Panc1 (cell line): ENCODE measurements around the gene KNSTRN. TPM values are rescaled to one million over a fixed set of nuclear protein-coding genes. Genes with fewer than 3 reads are reported as not detected.

Source experiments
- ATAC-seq: fragments of 200-7000 bp; cut with Tn5 transposase; 2 replicates; pipeline ENCODE4 v1.9.1; 2020; ENCODE audit warnings: mild to moderate bottlenecking, moderate library complexity
- BruUV-seq: library from RNA; stranded (reverse); fragments of 400-500 nt; replicated peaks from 2 replicates; lab custom pipeline; 2021; lab: Mats Ljungman, UMichigan
- CTCF ChIA-PET: fragments of 300-600 bp; sonication (Branson Sonifier 250); formaldehyde crosslinking; loops from one replicate; lab custom pipeline; 2022; ENCODE audit warnings: antibody characterized with exemption; lab: Charles Lee
- POLR2A ChIA-PET: fragments of 300-600 bp; sonication (Branson Sonifier 250); formaldehyde crosslinking; loops from one replicate; lab custom pipeline; 2022; ENCODE audit warnings: antibody characterized with exemption; lab: Charles Lee
- DNase-seq: peaks from one replicate; pipeline ENCODE4 v3.0.0-alpha.2; 2010; ENCODE audit warnings: low read depth, low spot score
- H3K27ac ChIP-seq: 2 replicates; pipeline ENCODE4 v1.5.1; 2011; ENCODE audit warnings: mild to moderate bottlenecking, low read length, inconsistent platforms
- H3K27me3 ChIP-seq: fragments of 200-500 bp; sonication (Bioruptor generic); 2 replicates; pipeline ENCODE4 v1.6.0; 2014; ENCODE audit warnings: low read length, inconsistent platforms; ENCODE audit not compliant: control insufficient read depth, insufficient read depth
- H3K36me3 ChIP-seq: fragments of 200-500 bp; sonication (Bioruptor generic); 2 replicates; pipeline ENCODE4 v1.5.1; 2014; ENCODE audit warnings: inconsistent platforms, mild to moderate bottlenecking, low read length, moderate library complexity; ENCODE audit not compliant: control insufficient read depth, insufficient read depth
- H3K4me1 ChIP-seq: 2 replicates; pipeline ENCODE4 v1.5.1; 2011; ENCODE audit warnings: inconsistent platforms, mild to moderate bottlenecking, low read length, moderate library complexity; ENCODE audit not compliant: control insufficient read depth, insufficient read depth
- H3K4me3 ChIP-seq, 2 experiments: 2 replicates each; pipeline ENCODE4 v1.5.1; 2011 to 2012; ENCODE audit warnings: low read depth in 2 of 2, low read length in 2 of 2, mild to moderate bottlenecking in 2 of 2, inconsistent platforms in 1 of 2, moderate library complexity in 1 of 2
- H3K9me3 ChIP-seq: fragments of 200-500 bp; sonication (Bioruptor generic); 2 replicates; pipeline ENCODE4 v1.5.1; 2014; ENCODE audit warnings: low read depth, mild to moderate bottlenecking, inconsistent platforms, low read length, moderate library complexity; ENCODE audit not compliant: control insufficient read depth, insufficient read depth
- CTCF ChIP-seq: fragments of 450-650 bp; IDR thresholded peaks from 2 replicates; pipeline ENCODE4 v1.5.1; 2017; ENCODE audit warnings: mild to moderate bottlenecking
- POLR2AphosphoS5 ChIP-seq: IDR thresholded peaks from 2 replicates; pipeline ENCODE4 v1.6.1; 2012; ENCODE audit warnings: mild to moderate bottlenecking, low read depth, low read length, moderate library complexity
- REST ChIP-seq, 2 experiments: IDR thresholded peaks; 2 replicates each; pipeline ENCODE4 v1.6.1; 2011 to 2012; ENCODE audit warnings: low read depth in 2 of 2, control low read depth in 1 of 2, low read length in 1 of 2, mild to moderate bottlenecking in 1 of 2, moderate library complexity in 1 of 2; ENCODE audit not compliant: insufficient read depth in 1 of 2
- SIN3A ChIP-seq: IDR thresholded peaks from 2 replicates; pipeline ENCODE4 v1.6.1; 2012; ENCODE audit warnings: low read depth, mild to moderate bottlenecking, low read length, moderate library complexity, borderline replicate concordance; ENCODE audit not compliant: insufficient read depth
- TCF7L2 ChIP-seq: IDR thresholded peaks from 2 replicates; pipeline ENCODE4 v1.6.1; 2011; ENCODE audit warnings: mild to moderate bottlenecking, low read depth, low read length, inconsistent platforms
- in situ Hi-C: cut with HindIII; loops from 2 replicates; pipeline ENCODE4 v1.10.0; 2016; ENCODE audit warnings: low sequenced_read_pairs, low pct_unique_long_range_greater_than_20kb
- intact Hi-C: fragments of 100-400 bp; cut with micrococcal nuclease; formaldehyde crosslinking; loops from one replicate; pipeline ENCODE4 v1.10.0; 2022; ENCODE audit not compliant: unreplicated experiment
- total RNA-seq: library from RNA; stranded (reverse); gene quantifications from one replicate; pipeline ENCODE4 v1.2.1, GENCODE V29; 2021; ENCODE audit not compliant: unreplicated experiment

KNSTRN gene
- total RNA-seq, 1 experiment from 2014 or later = 74.6 TPM

- no peak for ATAC-seq
- Histone ChIP-seq H3K27ac (no peak overlapping the region), H3K36me3 (no peaks in the 10 kb centered on the region), H3K4me1 (no peaks in the 10 kb centered on the region), H3K9me3 (no peaks in the 10 kb centered on the region), H3K27me3 (no peaks in the 10 kb centered on the region), H3K4me3 (no peak overlapping the region)
- ChIA-PET CTCF (interaction anchor here (0.7 to 1.2 kb wide), 2 partner anchors 21 to 57 kb away, joined by 3 read pairs; no protein-coding TSS in a partner anchor), POLR2A (interaction anchor here (0.5 kb wide), 1 partner anchor 120 kb away, joined by 3 read pairs; no protein-coding TSS in a partner anchor)
- TF ChIP-seq TCF7L2 (no peak), REST (IDR thresholded peaks at IDR 0.05; ENCODE audit: insufficient read depth in 1 of 2, low read depth in 2 of 2, low read length in 1 of 2) (no peak), CTCF (no peak), SIN3A (no peak), POLR2AphosphoS5 (no peak)
- no peak for DNase-seq
- in situ Hi-C loops = no loop called here
- BruUV-seq = no TSS peak
- intact Hi-C loops = no loop called here
Observed at GRCh38 chr15:40365016-40365415, 17.5 kb upstream of the KNSTRN start.

GRCh38 chr15:40365624-40366456, 16.7 kb upstream of the KNSTRN start:
- in situ Hi-C loops = no loop called here
- DNase-seq (no peak), ATAC-seq (no peak)
- Histone ChIP-seq H3K27ac (no peak overlapping the region), H3K27me3 (no peaks in the 10 kb centered on the region), H3K36me3 (no peaks in the 10 kb centered on the region), H3K4me1 (no peaks in the 10 kb centered on the region), H3K9me3 (no peaks in the 10 kb centered on the region), H3K4me3 (no peak overlapping the region)
- ChIA-PET CTCF (interaction anchor here (1.2 kb wide), 1 partner anchor 21 kb away, joined by 3 read pairs; no protein-coding TSS in a partner anchor), POLR2A (no interaction called here)
- BruUV-seq = no TSS peak
- TF ChIP-seq REST (IDR thresholded peaks at IDR 0.05; ENCODE audit: insufficient read depth in 1 of 2, low read depth in 2 of 2, low read length in 1 of 2) = no peak
- no peak for TF ChIP-seq CTCF
- TF ChIP-seq TCF7L2 = no peak
- TF ChIP-seq POLR2AphosphoS5 = no peak
- no peak for TF ChIP-seq SIN3A
- intact Hi-C loops = no loop called here
